HG02885 (cell line): ENCODE measurements around the gene GPR62.
"Not testable (repeated sequence)": the region's sequence is repeated elsewhere in the genome, so short reads cannot be mapped to it uniquely, and the experiment has no call there.

Experiments used
- ATAC-seq: cut with Tn5 transposase; IDR thresholded peaks from one replicate; pipeline ENCODE4 v1.9.1; 2021; ENCODE audit warnings: mild to moderate bottlenecking; ENCODE audit not compliant: unreplicated experiment, poor library complexity

GPR62 gene, protein sequence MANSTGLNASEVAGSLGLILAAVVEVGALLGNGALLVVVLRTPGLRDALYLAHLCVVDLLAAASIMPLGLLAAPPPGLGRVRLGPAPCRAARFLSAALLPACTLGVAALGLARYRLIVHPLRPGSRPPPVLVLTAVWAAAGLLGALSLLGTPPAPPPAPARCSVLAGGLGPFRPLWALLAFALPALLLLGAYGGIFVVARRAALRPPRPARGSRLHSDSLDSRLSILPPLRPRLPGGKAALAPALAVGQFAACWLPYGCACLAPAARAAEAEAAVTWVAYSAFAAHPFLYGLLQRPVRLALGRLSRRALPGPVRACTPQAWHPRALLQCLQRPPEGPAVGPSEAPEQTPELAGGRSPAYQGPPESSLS

DNA sequence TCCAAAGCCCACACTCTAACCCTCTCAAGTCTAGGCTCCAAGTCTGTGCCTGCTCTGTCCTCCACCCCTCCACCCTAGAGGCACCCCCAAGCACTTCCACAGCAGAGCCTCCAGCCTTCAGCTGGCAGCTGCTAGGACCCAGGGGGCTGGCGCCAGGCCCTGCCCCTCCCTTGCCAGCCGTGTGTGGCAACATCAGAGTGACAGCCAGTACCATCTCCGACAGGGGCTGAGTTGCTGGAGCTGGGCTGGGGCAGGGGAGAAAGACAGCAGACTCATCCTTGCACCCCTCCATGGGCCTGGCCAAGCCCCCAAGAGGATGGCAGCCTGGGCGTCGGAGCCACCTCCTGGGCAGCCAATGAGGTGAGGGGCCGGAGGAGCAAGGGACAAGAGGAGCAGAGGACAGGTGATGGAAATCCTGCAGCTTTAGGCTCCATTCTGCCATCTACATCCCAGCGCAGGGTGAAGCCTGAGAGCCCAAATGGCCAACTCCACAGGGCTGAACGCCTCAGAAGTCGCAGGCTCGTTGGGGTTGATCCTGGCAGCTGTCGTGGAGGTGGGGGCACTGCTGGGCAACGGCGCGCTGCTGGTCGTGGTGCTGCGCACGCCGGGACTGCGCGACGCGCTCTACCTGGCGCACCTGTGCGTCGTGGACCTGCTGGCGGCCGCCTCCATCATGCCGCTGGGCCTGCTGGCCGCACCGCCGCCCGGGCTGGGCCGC is at the start of gene GPR62:
GPR62 (plus strand) TSS at position 207 of the 718 bp plus-strand sequence; CDS start at position 479, 272 bp downstream.
- ATAC-seq: no peak

DNA sequence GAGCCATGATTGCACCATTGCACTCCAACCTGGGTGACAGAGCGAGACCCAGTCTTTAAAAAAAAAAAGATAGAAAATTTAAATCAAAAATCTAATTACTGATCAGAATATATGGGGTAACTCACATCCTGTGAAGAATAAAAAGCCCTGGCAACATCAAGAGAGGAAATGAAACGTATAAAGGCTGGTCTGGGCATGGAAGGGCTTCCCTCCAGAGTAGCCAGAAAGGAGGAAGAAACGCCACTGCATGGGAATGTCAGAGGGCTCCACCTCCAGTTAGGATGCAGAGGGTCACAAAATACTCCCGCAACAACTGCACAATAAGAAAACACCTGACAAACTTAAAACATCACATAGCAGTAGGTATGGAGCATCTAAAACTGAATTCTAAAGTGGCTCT is 47.2 kb upstream of the GPR62 start:
- ATAC-seq: no peak

DNA sequence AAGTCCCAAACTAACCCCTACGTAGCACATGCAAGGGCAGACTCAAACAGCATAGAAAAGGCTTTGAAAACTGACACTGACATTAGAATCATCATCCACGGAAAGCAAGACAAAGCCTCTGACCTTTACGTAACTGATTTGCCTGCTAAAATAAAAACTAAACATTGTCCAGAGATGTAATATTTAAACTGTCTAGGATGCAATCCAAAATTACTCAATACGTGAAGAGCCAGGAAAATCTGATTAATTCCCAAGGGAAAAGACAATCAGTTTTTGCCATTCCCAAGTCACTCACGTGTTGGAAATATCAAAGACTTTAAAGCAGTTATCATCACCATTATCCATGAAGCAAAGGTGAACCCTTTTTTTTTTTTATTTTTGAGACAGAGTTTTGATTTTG is 38.8 kb upstream of the GPR62 start:
- no peak for ATAC-seq

GRCh38 chr3:51921081-51921578 is 34.1 kb upstream of the GPR62 start:
- ATAC-seq: no peak

- no peak for ATAC-seq
Observed at GRCh38 chr3:51927061-51927977, 27.9 kb upstream of the GPR62 start.

DNA sequence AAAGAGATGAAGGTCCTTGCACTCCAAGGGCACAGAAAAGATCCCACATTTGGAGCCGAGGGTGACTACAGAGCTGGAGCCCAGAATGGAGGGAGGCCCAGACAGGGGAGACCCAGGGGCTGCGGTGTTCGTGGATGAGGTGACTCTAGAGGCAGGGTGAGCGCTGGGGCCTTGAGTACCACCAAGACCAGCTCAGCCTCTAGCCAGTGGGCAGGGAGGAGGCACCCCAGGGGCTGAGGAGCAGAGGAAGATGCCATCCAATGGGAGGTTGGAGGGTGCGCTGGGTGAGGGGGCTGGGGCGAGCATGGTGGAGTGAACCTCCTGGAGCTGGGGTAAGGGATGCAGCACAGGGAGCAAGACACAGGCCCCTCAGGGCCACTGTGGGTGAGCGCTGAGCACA is 26.7 kb upstream of the GPR62 start:
- no peak for ATAC-seq

DNA sequence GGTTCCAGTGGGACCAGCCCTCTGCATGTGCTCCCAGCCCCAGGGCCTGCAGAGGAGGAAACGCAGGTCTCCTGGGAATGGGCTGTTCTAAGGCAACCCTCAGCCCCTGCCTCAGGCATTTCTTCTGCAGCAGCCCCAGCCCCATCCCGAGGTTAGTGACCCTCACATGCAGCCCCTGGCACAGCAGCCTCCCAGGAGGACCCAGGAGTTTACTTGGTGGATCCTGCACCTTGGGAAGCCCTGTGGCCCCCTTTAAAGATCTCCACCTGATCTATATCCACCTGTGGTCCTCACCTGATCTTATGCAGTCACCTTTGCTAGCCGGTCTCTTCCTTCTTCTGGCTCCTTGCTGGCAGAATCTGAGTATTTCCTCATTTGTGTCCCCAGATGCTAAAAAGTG is 26.2 kb upstream of the GPR62 start:
- ATAC-seq: not testable (repeated sequence)

- ATAC-seq: no peak
Observed at GRCh38 chr3:51929420-51930003, 25.7 kb upstream of the GPR62 start.

GRCh38 chr3:51930439-51930838 is 24.7 kb upstream of the GPR62 start:
- no peak for ATAC-seq

- no peak for ATAC-seq
Observed at GRCh38 chr3:51931756-51932155, 23.4 kb upstream of the GPR62 start.

DNA sequence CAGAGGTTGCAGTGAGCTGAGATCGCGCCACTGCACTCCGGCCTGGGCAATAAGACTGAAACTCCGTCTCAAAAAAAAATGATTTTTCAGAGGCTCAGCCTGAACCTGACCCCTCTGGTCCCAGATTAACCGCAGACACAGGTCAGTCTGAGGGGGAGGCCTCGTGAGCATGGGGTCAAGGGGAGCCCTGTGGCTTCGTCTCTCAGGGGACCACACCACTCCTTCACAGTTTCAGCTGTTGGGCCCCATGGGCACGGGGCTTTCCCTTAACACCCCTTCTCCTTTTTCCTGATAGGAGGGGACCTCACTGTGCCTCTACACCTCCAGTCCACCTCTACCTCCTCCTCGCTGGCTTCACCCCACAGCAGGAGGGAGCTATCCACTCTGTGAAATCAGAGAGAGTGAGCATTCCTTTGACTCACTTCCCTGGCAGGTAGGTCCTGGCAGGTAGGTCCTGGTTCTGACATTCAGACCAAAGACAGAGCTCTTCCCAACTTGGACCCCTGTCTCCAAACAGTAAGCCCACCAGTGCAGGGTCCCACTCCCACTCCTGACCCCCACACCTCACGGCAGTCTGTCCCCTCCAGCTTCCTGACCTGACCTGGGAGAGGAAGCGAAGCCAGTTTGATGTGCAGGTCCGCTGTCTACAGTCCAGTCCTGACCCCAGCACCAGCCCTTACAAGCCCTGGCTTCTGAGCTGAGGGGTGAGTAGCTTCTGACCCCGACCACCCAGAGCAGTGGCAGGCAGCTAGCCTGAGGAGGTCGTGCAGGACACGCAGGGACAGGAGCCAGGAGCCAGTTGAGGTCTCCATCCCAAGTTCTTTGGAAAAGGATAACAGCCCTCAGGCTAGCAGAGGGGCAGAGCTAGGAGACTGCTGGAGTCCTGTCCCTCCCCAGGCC is 22.5 kb upstream of the GPR62 start:
- no peak for ATAC-seq

DNA sequence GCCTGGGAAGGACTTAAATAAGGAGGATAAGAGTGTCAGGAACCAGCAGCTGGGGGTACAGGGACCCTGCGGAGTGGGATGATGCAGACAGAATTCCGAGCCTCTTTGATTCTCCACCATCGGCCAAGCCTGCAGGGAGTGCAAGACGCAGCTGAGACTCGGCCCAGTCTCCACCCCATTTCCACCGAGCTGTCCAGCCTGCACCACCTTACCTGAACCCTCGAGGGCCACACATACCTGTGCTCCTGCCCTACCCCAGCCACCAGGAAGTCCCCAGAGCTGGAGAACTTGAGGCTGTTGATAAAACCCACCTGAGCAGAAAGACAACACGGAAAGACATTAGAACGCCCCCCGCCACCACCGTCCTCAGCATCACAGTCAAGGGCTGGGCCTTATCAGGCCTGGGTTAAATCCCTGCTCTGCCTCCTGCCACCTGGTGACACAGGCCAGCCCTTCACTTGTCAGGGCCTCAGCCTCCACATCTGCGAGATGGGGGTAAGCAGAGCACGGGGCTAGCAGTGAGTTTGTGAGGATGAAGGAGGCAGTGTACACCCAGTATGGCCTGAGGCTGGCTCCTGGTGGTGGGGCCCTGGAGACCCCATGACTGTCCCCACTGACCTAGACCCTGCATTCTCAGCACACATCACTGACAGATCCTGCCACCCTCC is 21.6 kb upstream of the GPR62 start:
- no peak for ATAC-seq

DNA sequence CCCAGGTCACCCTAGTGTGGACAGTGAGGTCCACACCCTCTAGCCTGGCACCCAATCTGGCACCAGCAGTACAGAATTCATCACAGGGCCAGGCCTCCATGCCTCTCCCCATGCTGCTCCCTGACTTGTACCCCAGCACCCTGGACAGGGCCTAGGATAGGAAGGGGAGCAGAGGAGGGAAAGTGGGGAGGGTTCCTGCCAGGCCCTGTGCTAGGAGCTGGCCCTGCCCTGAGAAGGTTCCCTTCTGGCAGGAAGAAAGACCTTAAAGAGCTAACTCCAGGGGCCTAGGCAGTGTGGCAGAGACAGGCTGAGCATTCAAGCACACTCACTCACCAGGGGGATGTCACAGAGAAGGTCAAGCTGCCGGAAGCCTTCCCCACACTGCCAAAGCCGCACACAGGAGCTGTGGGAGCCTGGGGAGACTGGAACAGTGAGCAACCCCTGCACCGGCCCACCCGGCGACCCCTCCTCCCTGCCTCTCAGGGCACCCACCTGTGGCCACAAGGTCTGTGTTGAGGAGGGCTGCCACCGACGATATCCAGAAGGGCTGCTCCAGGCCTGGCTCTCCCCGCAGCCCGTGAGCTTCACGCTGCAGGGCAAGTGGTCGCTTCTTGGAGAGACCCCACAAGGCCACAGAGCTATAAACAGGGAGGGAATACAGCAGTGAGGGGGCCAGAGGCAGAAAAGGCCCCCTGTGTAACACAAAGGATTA is 20.9 kb upstream of the GPR62 start:
- no peak for ATAC-seq

- ATAC-seq: no peak
Observed at GRCh38 chr3:51934991-51935885, 19.9 kb upstream of the GPR62 start.

DNA sequence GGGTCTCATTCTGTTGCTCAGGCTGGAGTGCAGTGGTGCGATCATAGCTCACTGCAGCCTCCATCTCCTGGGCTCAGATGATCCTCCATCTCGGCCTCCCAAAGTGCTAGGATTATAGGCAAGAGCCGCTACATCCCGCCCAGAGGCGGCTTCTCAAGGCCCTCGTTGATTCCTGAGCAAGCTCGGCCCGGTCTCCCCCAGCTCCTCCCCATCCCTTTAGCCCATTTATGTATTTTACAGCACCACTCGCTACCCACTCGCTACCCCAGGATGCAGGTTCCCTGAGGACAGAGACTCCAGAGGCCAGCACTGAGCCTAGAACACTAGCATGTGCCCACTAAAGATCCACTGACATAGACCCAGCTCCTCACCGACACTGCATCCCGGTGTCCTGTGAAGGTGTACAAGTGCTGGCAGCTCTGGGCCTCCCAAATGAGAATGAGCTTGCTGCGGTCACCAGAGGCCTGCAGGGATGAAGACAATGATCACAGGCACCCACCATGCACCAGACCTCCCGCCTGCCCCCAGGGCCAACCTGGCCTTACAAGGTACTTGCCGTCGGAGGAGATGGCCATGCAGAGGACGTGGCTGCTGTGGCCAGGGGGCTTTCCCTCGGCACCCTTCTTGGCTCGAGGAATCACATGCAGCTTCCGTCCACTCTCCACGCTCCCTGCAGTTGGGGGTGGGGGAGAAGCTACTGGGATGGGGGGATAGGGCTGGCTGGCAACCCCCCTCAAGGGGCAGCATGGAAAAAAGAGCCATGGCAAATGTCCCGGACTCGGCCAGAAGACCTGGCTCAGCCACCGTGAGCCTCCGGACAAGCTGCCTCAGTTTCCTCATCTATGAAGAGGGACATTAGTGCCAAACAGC is 19.1 kb upstream of the GPR62 start:
- no peak for ATAC-seq

DNA sequence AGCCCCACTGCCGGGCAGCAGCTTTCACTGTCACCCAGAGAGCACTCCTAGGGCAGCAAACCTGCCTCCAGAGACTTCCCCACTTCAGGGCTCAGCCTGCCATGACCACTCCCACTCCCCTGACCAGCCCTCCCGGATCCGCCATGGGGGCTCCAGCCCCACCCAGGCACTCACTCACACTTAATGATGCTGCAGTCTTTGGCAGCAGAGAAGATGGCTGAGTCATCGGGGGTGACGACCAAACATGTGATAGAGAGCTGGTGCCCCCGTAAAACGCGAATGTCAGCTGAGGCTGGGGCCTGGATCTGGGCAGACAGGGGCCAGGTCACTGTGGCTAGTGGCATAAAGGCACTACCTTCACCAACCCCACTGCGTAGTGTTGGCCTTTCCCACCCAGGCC is 18.2 kb upstream of the GPR62 start:
- ATAC-seq: no peak
